Cardiac muscle cell (in vitro differentiated cells and primary cell): ENCODE measurements around the gene RNF180. TPM values are rescaled to one million over a fixed set of nuclear protein-coding genes. Genes with fewer than 3 reads are reported as not detected.
"Not testable (repeated sequence)": the region's sequence is repeated elsewhere in the genome, so short reads cannot be mapped to it uniquely, and the experiment has no call there.

ENCODE experiments used
- DNase-seq, 2 donors: peaks; one replicate each; pipeline versions ENCODE4 v3.0.0 to v3.0.0-alpha.2; 2010 to 2017; ENCODE audit warnings: low read depth in 1 of 2, low spot score in 1 of 2
- H3K27ac ChIP-seq: fragments of 200-600 bp; sonication (generic); 2 replicates; pipeline ENCODE4 v1.5.1; 2016
- H3K27me3 ChIP-seq: fragments of 200-600 bp; sonication (generic); 2 replicates; pipeline ENCODE4 v1.6.0; 2016; ENCODE audit warnings: control low read depth
- H3K36me3 ChIP-seq: fragments of 200-600 bp; sonication (generic); 2 replicates; pipeline ENCODE4 v1.5.1; 2016; ENCODE audit warnings: control low read depth
- H3K4me1 ChIP-seq: fragments of 200-600 bp; sonication (generic); 2 replicates; pipeline ENCODE4 v1.8.1; 2017; ENCODE audit warnings: low read depth, mild to moderate bottlenecking, mixed run types
- H3K4me3 ChIP-seq: fragments of 200-600 bp; sonication (generic); 2 replicates; pipeline ENCODE4 v1.5.1; 2016; ENCODE audit warnings: mild to moderate bottlenecking
- H3K9me3 ChIP-seq: fragments of 200-600 bp; sonication (generic); 2 replicates; pipeline ENCODE4 v1.5.1; 2017; ENCODE audit warnings: low read depth, mild to moderate bottlenecking, control low read depth
- polyA plus RNA-seq: library from polyadenylated mRNA; unstranded; fragments of >200 nt; fragmentation: Nextera tagmentation; extraction: Ambion mirVana; gene quantifications from 2 replicates; pipeline ENCODE4 v1.2.1, GENCODE V29; 2016
- total RNA-seq: library from RNA; depleted of rRNA; stranded (reverse); fragments of >200 nt; gene quantifications from 2 replicates; pipeline ENCODE4 v1.2.3, GENCODE V29; 2016
- TF ChIP-seq, protein P1 (sequence below): IDR thresholded peaks from 2 replicates; pipeline ENCODE4 v1.5.1; 2012; ENCODE audit warnings: low read depth, mild to moderate bottlenecking, low read length

The RNF180 gene
- total and polyA plus RNA-seq, 2 experiments from 2014 or later: 8.0 to 9.1 TPM

DNA sequence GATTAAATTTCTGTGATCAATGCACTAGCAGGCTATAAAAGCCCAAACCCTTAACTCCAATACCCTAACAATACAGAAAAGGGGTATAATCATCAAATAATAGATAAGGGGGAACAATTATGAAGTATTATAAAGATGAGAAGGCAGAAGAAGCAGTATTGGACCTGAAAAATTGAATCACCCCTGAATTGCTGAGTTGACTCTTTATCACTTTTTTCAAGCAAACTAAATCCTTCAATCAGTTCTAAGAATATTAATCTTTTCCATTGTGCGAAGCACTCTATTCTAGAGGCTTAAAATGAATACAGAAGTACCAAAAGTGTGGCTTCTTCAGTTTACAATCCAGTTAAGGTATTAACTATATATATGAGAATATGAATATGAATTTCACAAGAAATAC is 120.7 kb downstream of the RNF180 start:
- no peak overlapping the region for H3K4me3 ChIP-seq
- H3K36me3 ChIP-seq: no peaks in the 10 kb centered on the region
- H3K4me1 ChIP-seq: no peaks in the 10 kb centered on the region
- TF ChIP-seq, protein P1, sequence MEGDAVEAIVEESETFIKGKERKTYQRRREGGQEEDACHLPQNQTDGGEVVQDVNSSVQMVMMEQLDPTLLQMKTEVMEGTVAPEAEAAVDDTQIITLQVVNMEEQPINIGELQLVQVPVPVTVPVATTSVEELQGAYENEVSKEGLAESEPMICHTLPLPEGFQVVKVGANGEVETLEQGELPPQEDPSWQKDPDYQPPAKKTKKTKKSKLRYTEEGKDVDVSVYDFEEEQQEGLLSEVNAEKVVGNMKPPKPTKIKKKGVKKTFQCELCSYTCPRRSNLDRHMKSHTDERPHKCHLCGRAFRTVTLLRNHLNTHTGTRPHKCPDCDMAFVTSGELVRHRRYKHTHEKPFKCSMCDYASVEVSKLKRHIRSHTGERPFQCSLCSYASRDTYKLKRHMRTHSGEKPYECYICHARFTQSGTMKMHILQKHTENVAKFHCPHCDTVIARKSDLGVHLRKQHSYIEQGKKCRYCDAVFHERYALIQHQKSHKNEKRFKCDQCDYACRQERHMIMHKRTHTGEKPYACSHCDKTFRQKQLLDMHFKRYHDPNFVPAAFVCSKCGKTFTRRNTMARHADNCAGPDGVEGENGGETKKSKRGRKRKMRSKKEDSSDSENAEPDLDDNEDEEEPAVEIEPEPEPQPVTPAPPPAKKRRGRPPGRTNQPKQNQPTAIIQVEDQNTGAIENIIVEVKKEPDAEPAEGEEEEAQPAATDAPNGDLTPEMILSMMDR: no peak
- no peaks in the 10 kb centered on the region for H3K27me3 ChIP-seq
- no peak for DNase-seq
- H3K9me3 ChIP-seq: no peaks in the 10 kb centered on the region
- no peak overlapping the region for H3K27ac ChIP-seq

DNA sequence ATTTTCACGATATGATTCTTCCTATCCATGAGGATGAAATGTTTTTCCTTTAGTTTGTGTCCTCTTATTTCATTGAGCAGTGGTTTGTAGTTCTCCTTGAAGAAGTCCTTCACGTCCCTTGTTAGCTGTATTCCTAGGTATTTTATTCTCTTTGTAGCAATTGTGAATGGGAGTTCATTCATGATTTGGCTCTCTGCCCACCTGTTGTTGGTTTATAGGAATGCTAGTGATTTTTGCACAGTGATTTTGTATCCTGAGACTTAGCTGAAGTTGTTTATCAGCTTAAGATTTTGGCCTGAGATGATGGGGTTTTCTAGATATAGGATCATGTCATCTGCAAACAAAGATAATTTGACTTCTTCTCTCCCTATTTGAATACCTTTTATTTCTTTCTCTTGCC is 122.9 kb downstream of the RNF180 start:
- not testable (repeated sequence) for H3K4me1 ChIP-seq, DNase-seq, H3K27me3 ChIP-seq, H3K9me3 ChIP-seq, H3K27ac ChIP-seq, H3K4me3 ChIP-seq, H3K36me3 ChIP-seq

DNA sequence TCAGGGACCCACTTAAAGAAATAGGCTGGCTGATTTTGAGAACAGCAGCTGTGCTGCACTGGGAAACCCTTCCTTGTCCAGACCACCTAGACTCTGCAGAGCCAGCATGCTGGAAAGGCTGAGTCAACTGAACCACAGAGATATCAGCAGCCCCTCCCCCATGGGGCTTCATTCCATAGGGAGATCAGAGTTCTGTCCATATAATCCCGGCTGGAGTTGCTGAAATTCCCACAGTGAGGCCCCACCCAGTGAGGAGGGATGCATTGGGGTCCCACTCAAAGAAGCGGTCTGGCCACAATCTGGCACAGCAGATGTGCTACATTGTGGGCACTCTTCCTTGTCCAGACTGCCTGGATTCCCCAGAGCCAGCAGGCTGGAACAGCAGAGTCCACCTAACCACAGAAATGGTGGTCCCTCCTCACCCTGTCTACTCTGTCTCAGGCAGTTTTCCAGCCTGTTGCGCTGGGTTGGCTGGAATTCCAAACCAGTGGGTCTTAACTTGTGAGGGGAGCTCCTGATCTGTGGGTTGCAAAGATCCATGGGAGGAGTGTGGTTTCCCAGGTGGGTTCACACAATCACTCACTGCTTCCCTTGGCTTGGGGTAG is 127.1 kb downstream of the RNF180 start:
- Histone ChIP-seq H3K9me3 (no peaks in the 10 kb centered on the region), H3K27me3 (no peaks in the 10 kb centered on the region), H3K4me1 (no peaks in the 10 kb centered on the region), H3K4me3 (no peak overlapping the region), H3K27ac (no peak overlapping the region), H3K36me3 (no peaks in the 10 kb centered on the region)
- DNase-seq: peak in 1 of 2 donors; percentile 55
- TF ChIP-seq, protein P1: no peak

DNA sequence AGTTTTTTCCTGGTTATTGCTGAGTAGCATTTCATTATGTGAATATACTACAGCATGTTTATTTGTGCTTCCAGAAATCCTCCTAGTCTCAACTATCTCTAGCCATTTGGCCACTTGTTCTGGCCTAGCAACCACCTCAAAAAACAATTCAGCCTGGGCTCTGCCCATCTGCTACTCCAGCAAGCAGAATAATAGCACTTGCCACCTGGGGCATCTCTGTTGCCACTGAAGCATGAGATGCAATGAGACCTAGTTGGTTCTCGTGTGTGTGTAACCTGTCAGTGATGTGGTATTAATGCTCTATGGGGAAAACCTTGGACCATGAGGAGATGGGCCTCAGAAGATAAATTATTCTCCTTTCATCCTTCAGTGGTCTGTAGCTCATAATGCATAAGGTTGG is 129.5 kb downstream of the RNF180 start:
- H3K4me3 ChIP-seq: no peak overlapping the region
- no peaks in the 10 kb centered on the region for H3K9me3 ChIP-seq
- no peak overlapping the region for H3K27ac ChIP-seq
- H3K4me1 ChIP-seq: no peaks in the 10 kb centered on the region
- no peaks in the 10 kb centered on the region for H3K36me3 ChIP-seq
- DNase-seq: no peak
- TF ChIP-seq, protein P1: no peak
- H3K27me3 ChIP-seq: no peaks in the 10 kb centered on the region

DNA sequence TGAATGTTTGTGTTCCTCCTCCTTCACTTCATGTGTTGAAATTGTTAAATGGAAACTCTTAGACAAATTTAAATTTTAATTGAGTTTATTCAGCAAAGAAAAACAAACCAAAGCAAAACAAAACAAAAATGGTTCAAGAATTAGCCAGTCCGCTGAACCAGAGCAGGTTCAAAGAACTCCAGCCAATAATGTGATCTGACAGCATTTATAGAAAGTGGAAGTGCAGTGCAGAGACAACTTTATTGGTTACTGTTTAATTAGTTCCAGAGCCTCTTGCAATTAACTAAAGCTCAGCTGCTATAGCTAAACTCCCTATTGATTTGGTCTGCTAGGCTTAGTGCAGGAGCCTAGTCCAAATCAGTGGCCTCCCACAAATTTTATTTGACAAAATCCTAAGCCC is 132.9 kb downstream of the RNF180 start:
- no peaks in the 10 kb centered on the region for H3K36me3 ChIP-seq
- no peak for DNase-seq

DNA sequence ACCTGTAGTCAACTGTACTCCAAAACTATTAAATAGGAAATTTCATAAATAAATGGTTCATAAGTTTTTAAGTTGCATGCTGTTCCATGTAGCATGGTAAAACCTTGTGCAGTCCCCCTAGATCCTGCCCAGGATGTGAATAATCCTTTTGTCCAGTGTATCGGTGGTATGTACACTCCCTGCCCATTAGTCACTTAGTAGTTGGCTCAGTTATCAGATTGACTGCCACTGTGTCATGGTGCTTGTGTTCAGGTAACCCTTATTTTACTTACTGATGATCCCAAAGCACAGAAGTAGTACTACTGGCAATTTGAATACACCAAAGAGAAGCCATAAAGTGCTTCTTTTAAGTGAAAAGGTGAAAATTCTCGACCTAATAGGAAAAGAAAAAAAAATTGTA is 134.2 kb downstream of the RNF180 start:
- Histone ChIP-seq H3K36me3 (no peaks in the 10 kb centered on the region), H3K4me1 (no peaks in the 10 kb centered on the region), H3K9me3 (no peaks in the 10 kb centered on the region), H3K4me3 (no peak overlapping the region), H3K27me3 (no peaks in the 10 kb centered on the region), H3K27ac (no peak overlapping the region)
- TF ChIP-seq, protein P1: no peak
- no peak for DNase-seq

More for the DNA sequence above, 132.9 kb downstream of the RNF180 start:
- TF ChIP-seq, protein P1: no peak
- Histone ChIP-seq H3K4me3 (no peak overlapping the region), H3K27ac (no peak overlapping the region), H3K4me1 (no peaks in the 10 kb centered on the region), H3K9me3 (no peaks in the 10 kb centered on the region), H3K27me3 (no peaks in the 10 kb centered on the region)
